ENCODE results near the gene PIP4K2A.

- TF ChIP-seq CTCF (conservative IDR thresholded peaks at IDR 0.05): no peak
- no peak for TF ChIP-seq ZFX (IDR thresholded peaks at IDR 0.05)
These were observed 85.3 kb downstream of the PIP4K2A start for GRCh38 chr10:22629126-22629525.
